ENCODE data around the gene MUCL3. TPM values are rescaled to one million over a fixed set of nuclear protein-coding genes. Genes with fewer than 3 reads are reported as not detected.
A peak's percentile ranks its signal among the peaks of the same experiment; 100 is the strongest.

MUCL3 gene
- total and polyA plus RNA-seq, 10 of the 15 experiments (the other 5 are each of a cell fraction or from before 2014, with no cell fraction given) = 0.03 to 1.4 (median 0.61) TPM

DNA sequence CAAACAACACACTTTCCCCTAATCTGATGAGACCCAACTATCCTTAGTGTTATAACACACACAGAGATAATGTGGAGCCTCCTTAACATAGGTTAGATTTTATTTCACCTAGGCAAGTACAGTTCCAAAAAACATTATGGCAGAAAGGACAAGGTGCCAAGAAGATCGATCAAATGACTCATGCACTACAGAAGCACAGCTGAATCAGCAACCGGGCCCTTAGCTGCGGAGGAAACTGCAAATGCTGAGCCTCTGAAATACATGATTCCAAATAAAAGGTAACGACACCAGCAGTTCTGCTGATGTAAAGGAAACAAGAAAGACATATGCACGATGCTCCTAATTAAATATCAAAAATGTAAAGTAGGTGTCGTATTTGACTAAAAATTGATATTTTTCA is 22.9 kb downstream of the MUCL3 start:
- Histone ChIP-seq H3K4me3 (no peak overlapping the region), H3K36me3 (ENCODE audit: control insufficient read depth in 2 of 2, insufficient read depth in 2 of 2, low read length in 1 of 2) (no peaks in the 10 kb centered on the region), H3K79me2 (ENCODE audit: control insufficient read depth, insufficient read depth, low read length) (no peaks in the 10 kb centered on the region), H3K4me1 (ENCODE audit: control insufficient read depth, insufficient read depth, low read length) (no peaks in the 10 kb centered on the region), H2AFZ (ENCODE audit: control insufficient read depth, low read depth, low read length) (no peak overlapping the region), H3K27me3 (replicated peaks in 1 of 2; ENCODE audit: control insufficient read depth in 2 of 2, insufficient read depth in 2 of 2, low read length in 1 of 2) (no peaks in the 10 kb centered on the region), H3K9ac (ENCODE audit: control insufficient read depth, insufficient read depth, low read length) (no peak overlapping the region), H3K27ac (ENCODE audit: control insufficient read depth, insufficient read depth) (no peak overlapping the region), H4K20me1 (ENCODE audit: control insufficient read depth, insufficient read depth) (no peaks in the 10 kb centered on the region), H3K9me3 (replicated peaks; ENCODE audit: control insufficient read depth, insufficient read depth, low read length) (no peaks in the 10 kb centered on the region), H3K4me2 (ENCODE audit: control insufficient read depth, insufficient read depth) (no peak overlapping the region)
- ChIA-PET CTCF (no interaction called here), SMC1A (ENCODE audit: uncharacterized antibody, unreplicated experiment) (no interaction called here), POLR2A (no interaction called here), RAD21 (ENCODE audit: unreplicated experiment) (no interaction called here)
- in situ Hi-C loops (cut with MboI) (no loop called here), intact Hi-C loops (cut with micrococcal nuclease; ENCODE audit: unreplicated experiment) (no loop called here)
- TF ChIP-seq MTA2 (IDR thresholded peaks at IDR 0.05; ENCODE audit: low read depth) (no peak), SRF (IDR thresholded peaks at IDR 0.05; ENCODE audit: low read depth in 2 of 2, low read length in 2 of 2) (no peak), CBFB (IDR thresholded peaks at IDR 0.05; ENCODE audit: low read depth) (no peak), CREB1 (IDR thresholded peaks at IDR 0.05; ENCODE audit: low read depth) (no peak)
- DNase-seq (ENCODE audit: low read depth, low spot score) = no peak
- FAIRE-seq = no peak
- 55% methylated on average over 6 of the region's 6 CpGs for WGBS (ENCODE audit: insufficient coverage, insufficient replicate concordance, low lambda C conversion rate, missing lambda C conversion rate)
- BruUV-seq (replicated peaks) = no TSS peak
- ATAC-seq = no peak

DNA sequence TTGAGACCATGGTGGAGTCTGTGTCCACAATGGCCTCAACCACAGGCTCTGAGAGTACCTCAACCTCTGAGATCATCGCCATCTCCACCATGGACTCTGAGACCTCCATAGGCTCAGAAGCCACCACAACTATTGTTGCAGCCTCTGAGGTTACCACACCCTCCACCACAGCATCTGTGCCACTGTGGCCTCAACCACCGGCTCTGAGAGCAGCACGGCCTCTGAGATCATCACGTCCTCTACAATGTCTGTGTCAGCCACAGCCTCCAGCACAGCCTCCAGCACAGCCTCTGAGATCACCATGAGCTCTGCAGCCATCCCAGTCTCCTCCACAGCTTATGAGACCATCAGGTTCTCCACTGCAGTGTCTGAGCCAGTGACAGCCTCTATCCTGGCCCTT is 23.3 kb downstream of the MUCL3 start:
- DNase-seq (ENCODE audit: low read depth, low spot score) = no peak
- Histone ChIP-seq H3K79me2 (ENCODE audit: control insufficient read depth, insufficient read depth, low read length) (no peaks in the 10 kb centered on the region), H3K27ac (ENCODE audit: control insufficient read depth, insufficient read depth) (no peak overlapping the region), H2AFZ (ENCODE audit: control insufficient read depth, low read depth, low read length) (no peak overlapping the region), H4K20me1 (ENCODE audit: control insufficient read depth, insufficient read depth) (no peaks in the 10 kb centered on the region), H3K9me3 (replicated peaks; ENCODE audit: control insufficient read depth, insufficient read depth, low read length) (no peaks in the 10 kb centered on the region), H3K9ac (ENCODE audit: control insufficient read depth, insufficient read depth, low read length) (no peak overlapping the region), H3K36me3 (ENCODE audit: control insufficient read depth in 2 of 2, insufficient read depth in 2 of 2, low read length in 1 of 2) (no peaks in the 10 kb centered on the region), H3K4me2 (ENCODE audit: control insufficient read depth, insufficient read depth) (no peak overlapping the region), H3K4me3 (no peak overlapping the region), H3K27me3 (replicated peaks in 1 of 2; ENCODE audit: control insufficient read depth in 2 of 2, insufficient read depth in 2 of 2, low read length in 1 of 2) (no peaks in the 10 kb centered on the region), H3K4me1 (ENCODE audit: control insufficient read depth, insufficient read depth, low read length) (no peaks in the 10 kb centered on the region)
- ChIA-PET SMC1A (ENCODE audit: uncharacterized antibody, unreplicated experiment) (no interaction called here), RAD21 (ENCODE audit: unreplicated experiment) (no interaction called here), CTCF (no interaction called here), POLR2A (no interaction called here)
- intact Hi-C loops (cut with micrococcal nuclease; ENCODE audit: unreplicated experiment) (no loop called here), in situ Hi-C loops (cut with MboI) (no loop called here)
- no peak for ATAC-seq
- 25% methylated on average over 4 of the region's 4 CpGs for WGBS (ENCODE audit: insufficient coverage, insufficient replicate concordance, low lambda C conversion rate, missing lambda C conversion rate)
- BruUV-seq (replicated peaks) = no TSS peak
- TF ChIP-seq RUNX3 (IDR thresholded peaks at IDR 0.05; ENCODE audit: low read length) (peak; percentile 49; the same call in 1 of the 2 replicates), SREBF2 (IDR thresholded peaks at IDR 0.05; ENCODE audit: low read length) (no peak)
- no peak for FAIRE-seq
